HL-60 (cell line): ENCODE results near the gene NT5C1A.

Experiments used
- GABPA ChIP-seq: IDR thresholded peaks from 2 replicates; pipeline ENCODE4 v1.6.1; 2012; ENCODE audit warnings: low read depth
- POLR2AphosphoS5 ChIP-seq: IDR thresholded peaks from 2 replicates; pipeline ENCODE4 v1.6.1; 2012; ENCODE audit warnings: low read depth
- TF ChIP-seq, protein P1 (sequence below): IDR thresholded peaks from one replicate; pipeline ENCODE4 v1.5.1; 2011; ENCODE audit warnings: low read length, control low read depth, inconsistent platforms; ENCODE audit not compliant: insufficient read depth
- TF ChIP-seq, protein P2 (sequence below): IDR thresholded peaks from 2 replicates; pipeline ENCODE4 v1.6.1; 2012; ENCODE audit warnings: low read depth; ENCODE audit not compliant: insufficient replicate concordance

DNA sequence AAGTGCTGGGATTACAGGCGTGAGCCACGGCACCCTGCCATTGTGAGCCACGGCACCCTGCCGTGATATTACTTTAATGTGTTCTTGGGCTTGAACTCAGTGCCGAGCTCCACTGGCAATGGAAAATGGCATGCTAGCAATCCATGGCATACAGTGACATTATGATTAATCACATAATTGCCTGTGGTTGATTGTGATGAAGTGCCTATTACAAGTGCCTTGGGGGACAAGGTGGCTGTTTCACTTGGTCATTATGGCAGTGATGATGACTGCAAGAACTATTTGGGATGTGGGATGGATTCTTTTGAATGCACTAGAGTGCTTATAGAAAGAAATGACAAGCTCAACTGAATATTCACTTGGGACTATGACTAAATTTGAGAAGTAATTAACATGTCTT is 41.6 kb upstream of the NT5C1A start:
- TF ChIP-seq, protein P1, sequence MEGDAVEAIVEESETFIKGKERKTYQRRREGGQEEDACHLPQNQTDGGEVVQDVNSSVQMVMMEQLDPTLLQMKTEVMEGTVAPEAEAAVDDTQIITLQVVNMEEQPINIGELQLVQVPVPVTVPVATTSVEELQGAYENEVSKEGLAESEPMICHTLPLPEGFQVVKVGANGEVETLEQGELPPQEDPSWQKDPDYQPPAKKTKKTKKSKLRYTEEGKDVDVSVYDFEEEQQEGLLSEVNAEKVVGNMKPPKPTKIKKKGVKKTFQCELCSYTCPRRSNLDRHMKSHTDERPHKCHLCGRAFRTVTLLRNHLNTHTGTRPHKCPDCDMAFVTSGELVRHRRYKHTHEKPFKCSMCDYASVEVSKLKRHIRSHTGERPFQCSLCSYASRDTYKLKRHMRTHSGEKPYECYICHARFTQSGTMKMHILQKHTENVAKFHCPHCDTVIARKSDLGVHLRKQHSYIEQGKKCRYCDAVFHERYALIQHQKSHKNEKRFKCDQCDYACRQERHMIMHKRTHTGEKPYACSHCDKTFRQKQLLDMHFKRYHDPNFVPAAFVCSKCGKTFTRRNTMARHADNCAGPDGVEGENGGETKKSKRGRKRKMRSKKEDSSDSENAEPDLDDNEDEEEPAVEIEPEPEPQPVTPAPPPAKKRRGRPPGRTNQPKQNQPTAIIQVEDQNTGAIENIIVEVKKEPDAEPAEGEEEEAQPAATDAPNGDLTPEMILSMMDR: no peak
- TF ChIP-seq, protein P2, sequence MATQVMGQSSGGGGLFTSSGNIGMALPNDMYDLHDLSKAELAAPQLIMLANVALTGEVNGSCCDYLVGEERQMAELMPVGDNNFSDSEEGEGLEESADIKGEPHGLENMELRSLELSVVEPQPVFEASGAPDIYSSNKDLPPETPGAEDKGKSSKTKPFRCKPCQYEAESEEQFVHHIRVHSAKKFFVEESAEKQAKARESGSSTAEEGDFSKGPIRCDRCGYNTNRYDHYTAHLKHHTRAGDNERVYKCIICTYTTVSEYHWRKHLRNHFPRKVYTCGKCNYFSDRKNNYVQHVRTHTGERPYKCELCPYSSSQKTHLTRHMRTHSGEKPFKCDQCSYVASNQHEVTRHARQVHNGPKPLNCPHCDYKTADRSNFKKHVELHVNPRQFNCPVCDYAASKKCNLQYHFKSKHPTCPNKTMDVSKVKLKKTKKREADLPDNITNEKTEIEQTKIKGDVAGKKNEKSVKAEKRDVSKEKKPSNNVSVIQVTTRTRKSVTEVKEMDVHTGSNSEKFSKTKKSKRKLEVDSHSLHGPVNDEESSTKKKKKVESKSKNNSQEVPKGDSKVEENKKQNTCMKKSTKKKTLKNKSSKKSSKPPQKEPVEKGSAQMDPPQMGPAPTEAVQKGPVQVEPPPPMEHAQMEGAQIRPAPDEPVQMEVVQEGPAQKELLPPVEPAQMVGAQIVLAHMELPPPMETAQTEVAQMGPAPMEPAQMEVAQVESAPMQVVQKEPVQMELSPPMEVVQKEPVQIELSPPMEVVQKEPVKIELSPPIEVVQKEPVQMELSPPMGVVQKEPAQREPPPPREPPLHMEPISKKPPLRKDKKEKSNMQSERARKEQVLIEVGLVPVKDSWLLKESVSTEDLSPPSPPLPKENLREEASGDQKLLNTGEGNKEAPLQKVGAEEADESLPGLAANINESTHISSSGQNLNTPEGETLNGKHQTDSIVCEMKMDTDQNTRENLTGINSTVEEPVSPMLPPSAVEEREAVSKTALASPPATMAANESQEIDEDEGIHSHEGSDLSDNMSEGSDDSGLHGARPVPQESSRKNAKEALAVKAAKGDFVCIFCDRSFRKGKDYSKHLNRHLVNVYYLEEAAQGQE: no peak
- no peak for TF ChIP-seq POLR2AphosphoS5
- no peak for TF ChIP-seq GABPA
